ENCODE data around the gene RPS5. TPM values are rescaled to one million over a fixed set of nuclear protein-coding genes. Genes with fewer than 3 reads are reported as not detected.

Gene RPS5
- total and polyA plus RNA-seq, 9 of the 15 experiments (the other 6 are each of a cell fraction or from before 2014, with no cell fraction given) = 1,228 to 3,570 (median 2,484) TPM

DNA sequence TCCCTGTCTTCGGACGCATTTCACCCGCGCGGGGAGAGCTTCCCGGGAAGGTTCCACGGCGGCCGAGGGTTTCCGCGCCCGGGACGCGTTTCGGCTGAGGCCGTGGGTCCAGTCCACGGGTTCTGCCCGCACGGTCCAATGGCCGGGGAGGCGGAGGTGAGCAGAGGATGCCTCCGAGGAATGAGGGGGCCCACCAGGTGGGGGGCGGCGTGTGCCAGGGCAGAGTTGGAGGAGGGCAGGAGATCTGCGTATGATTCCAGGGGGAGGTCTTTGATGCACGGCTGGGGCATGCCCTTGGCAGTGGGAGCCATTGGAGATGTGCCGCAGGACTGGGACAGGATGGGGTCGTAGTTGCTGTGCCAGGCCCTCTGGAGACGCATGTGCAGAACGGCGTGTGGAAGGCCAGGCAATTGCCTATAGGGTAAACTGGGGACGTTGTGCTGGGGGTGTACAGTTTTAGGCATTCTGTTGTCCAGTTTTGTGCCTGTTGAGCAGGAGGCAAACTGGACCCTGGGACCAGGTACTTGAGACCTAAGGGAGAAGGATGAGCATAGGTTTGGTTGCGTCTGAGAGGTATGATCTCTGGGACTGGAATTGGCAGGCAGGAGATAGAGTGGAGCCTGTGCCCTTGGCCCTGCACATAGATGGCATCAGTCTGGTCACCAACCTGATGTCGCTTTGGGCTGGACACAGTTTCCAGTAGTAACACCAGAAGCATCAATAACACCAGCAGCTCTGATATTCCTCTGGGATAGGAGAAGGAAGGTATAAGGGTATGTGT is 22.1 kb downstream of the RPS5 start (continued):
- TF ChIP-seq, protein P1, sequence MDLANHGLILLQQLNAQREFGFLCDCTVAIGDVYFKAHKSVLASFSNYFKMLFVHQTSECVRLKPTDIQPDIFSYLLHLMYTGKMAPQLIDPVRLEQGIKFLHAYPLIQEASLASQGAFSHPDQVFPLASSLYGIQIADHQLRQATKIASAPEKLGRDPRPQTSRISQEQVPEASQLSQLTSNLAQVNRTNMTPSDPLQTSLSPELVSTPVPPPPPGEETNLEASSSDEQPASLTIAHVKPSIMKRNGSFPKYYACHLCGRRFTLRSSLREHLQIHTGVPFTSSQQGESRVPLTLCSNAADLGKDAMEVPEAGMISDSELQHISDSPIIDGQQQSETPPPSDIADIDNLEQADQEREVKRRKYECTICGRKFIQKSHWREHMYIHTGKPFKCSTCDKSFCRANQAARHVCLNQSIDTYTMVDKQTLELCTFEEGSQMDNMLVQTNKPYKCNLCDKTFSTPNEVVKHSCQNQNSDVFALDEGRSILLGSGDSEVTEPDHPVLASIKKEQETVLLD (IDR thresholded peaks at IDR 0.05) = peak; percentile 29; the same call in 1 of the 2 replicates
- TF ChIP-seq, protein P2, sequence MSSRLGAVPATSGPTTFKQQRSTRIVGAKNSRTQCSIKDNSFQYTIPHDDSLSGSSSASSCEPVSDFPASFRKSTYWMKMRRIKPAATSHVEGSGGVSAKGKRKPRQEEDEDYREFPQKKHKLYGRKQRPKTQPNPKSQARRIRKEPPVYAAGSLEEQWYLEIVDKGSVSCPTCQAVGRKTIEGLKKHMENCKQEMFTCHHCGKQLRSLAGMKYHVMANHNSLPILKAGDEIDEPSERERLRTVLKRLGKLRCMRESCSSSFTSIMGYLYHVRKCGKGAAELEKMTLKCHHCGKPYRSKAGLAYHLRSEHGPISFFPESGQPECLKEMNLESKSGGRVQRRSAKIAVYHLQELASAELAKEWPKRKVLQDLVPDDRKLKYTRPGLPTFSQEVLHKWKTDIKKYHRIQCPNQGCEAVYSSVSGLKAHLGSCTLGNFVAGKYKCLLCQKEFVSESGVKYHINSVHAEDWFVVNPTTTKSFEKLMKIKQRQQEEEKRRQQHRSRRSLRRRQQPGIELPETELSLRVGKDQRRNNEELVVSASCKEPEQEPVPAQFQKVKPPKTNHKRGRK (tag; IDR thresholded peaks at IDR 0.05) = no peak
- TF ChIP-seq, protein P3, sequence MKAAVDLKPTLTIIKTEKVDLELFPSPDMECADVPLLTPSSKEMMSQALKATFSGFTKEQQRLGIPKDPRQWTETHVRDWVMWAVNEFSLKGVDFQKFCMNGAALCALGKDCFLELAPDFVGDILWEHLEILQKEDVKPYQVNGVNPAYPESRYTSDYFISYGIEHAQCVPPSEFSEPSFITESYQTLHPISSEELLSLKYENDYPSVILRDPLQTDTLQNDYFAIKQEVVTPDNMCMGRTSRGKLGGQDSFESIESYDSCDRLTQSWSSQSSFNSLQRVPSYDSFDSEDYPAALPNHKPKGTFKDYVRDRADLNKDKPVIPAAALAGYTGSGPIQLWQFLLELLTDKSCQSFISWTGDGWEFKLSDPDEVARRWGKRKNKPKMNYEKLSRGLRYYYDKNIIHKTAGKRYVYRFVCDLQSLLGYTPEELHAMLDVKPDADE (conservative IDR thresholded peaks at IDR 0.05; ENCODE audit: control insufficient read depth, low read depth, low read length) = no peak; the same call in 1 of the 2 replicates
- TF ChIP-seq ZBTB1 (CRISPR knock-in tag; IDR thresholded peaks at IDR 0.05; ENCODE audit: borderline replicate concordance, low read depth) (0 out of 2 replicates have a peak, but pooled peaks have one; percentile 64), ELF4 (CRISPR knock-in tag; IDR thresholded peaks at IDR 0.05) (no peak), ZNF143 (CRISPR knock-in tag; IDR thresholded peaks at IDR 0.05) (no peak), MTA1 (IDR thresholded peaks at IDR 0.05; ENCODE audit: borderline replicate concordance) (no peak), GTF2E2 (tag; IDR thresholded peaks at IDR 0.05) (peak; percentile 38; the same call in 1 of the 2 replicates), KDM2B (CRISPR knock-in tag; IDR thresholded peaks at IDR 0.05) (no peak), CHD2 (IDR thresholded peaks at IDR 0.05; ENCODE audit: low read depth, low read length) (no peak), SIN3B (IDR thresholded peaks at IDR 0.05; ENCODE audit: low read depth) (no peak), POLR2G (IDR thresholded peaks at IDR 0.05; ENCODE audit: low read depth, low read length) (peak; percentile 43), HLTF (IDR thresholded peaks at IDR 0.05) (peak; percentile 80), BRCA1 (IDR thresholded peaks at IDR 0.05) (no peak), BRCA1 (CRISPR knock-in tag; IDR thresholded peaks at IDR 0.05) (0 out of 2 replicates have a peak, but pooled peaks have one; percentile 46), KDM5B (IDR thresholded peaks at IDR 0.05; ENCODE audit: insufficient replicate concordance, low read depth, low read length) (peak; percentile 28)
- TF ChIP-seq, protein P4, sequence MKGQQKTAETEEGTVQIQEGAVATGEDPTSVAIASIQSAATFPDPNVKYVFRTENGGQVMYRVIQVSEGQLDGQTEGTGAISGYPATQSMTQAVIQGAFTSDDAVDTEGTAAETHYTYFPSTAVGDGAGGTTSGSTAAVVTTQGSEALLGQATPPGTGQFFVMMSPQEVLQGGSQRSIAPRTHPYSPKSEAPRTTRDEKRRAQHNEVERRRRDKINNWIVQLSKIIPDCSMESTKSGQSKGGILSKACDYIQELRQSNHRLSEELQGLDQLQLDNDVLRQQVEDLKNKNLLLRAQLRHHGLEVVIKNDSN (CRISPR knock-in tag; IDR thresholded peaks at IDR 0.05) = 0 out of 2 replicates have a peak, but pooled peaks have one; percentile 13
- TF ChIP-seq, protein P5, sequence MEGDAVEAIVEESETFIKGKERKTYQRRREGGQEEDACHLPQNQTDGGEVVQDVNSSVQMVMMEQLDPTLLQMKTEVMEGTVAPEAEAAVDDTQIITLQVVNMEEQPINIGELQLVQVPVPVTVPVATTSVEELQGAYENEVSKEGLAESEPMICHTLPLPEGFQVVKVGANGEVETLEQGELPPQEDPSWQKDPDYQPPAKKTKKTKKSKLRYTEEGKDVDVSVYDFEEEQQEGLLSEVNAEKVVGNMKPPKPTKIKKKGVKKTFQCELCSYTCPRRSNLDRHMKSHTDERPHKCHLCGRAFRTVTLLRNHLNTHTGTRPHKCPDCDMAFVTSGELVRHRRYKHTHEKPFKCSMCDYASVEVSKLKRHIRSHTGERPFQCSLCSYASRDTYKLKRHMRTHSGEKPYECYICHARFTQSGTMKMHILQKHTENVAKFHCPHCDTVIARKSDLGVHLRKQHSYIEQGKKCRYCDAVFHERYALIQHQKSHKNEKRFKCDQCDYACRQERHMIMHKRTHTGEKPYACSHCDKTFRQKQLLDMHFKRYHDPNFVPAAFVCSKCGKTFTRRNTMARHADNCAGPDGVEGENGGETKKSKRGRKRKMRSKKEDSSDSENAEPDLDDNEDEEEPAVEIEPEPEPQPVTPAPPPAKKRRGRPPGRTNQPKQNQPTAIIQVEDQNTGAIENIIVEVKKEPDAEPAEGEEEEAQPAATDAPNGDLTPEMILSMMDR (IDR thresholded peaks at IDR 0.05 in 2 of 3, conservative IDR thresholded peaks at IDR 0.05 in 1 of 3; ENCODE audit: insufficient read depth in 2 of 3, low read depth in 1 of 3, low read length in 3 of 3) = 0 out of 6 replicates have a peak, but pooled peaks of 1 of the 3 experiments have one; percentile 5
- TF ChIP-seq, protein P6, sequence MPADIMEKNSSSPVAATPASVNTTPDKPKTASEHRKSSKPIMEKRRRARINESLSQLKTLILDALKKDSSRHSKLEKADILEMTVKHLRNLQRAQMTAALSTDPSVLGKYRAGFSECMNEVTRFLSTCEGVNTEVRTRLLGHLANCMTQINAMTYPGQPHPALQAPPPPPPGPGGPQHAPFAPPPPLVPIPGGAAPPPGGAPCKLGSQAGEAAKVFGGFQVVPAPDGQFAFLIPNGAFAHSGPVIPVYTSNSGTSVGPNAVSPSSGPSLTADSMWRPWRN (IDR thresholded peaks at IDR 0.05; ENCODE audit: low read depth) = no peak
